Osteoblast (primary cell): Measurements from ENCODE around the gene SINHCAF. TPM values are rescaled to one million over a fixed set of nuclear protein-coding genes. Genes with fewer than 3 reads are reported as not detected.
A peak's percentile ranks its signal among the peaks of the same experiment; 100 is the strongest.
"Not testable (repeated sequence)": the region's sequence is repeated elsewhere in the genome, so short reads cannot be mapped to it uniquely, and the experiment has no call there.

Source experiments
- DNase-seq: peaks from one replicate; pipeline ENCODE4 v3.0.0; 2011; ENCODE audit warnings: low spot score, mixed read lengths; ENCODE audit not compliant: insufficient read length; ENCODE audit errors: missing footprints
- H2AFZ ChIP-seq: 2 replicates; pipeline ENCODE4 v1.6.0; 2011; ENCODE audit warnings: mild to moderate bottlenecking, low read length
- H3K27ac ChIP-seq: 2 replicates; pipeline ENCODE4 v1.5.1; 2011; ENCODE audit warnings: mild to moderate bottlenecking, low read depth, low read length, moderate library complexity
- H3K27me3 ChIP-seq: 2 replicates; pipeline ENCODE4 v1.6.0; 2012; ENCODE audit warnings: mild to moderate bottlenecking, control low read depth, inconsistent platforms, low read length, moderate library complexity; ENCODE audit not compliant: insufficient read depth
- H3K36me3 ChIP-seq: 2 replicates; pipeline ENCODE4 v1.5.1; 2011; ENCODE audit warnings: mild to moderate bottlenecking, low read length, control low read depth, moderate library complexity; ENCODE audit not compliant: insufficient read depth
- H3K4me1 ChIP-seq: 2 replicates; pipeline ENCODE4 v1.5.1; 2011; ENCODE audit warnings: mild to moderate bottlenecking, low read length, control low read depth, moderate library complexity; ENCODE audit not compliant: insufficient read depth
- H3K4me2 ChIP-seq: 2 replicates; pipeline ENCODE4 v1.6.0; 2011; ENCODE audit warnings: mild to moderate bottlenecking, low read length; ENCODE audit not compliant: insufficient read depth
- H3K4me3 ChIP-seq: fragments of 200-600 bp; sonication (generic); 3 replicates; pipeline ENCODE4 v1.5.1; 2012; ENCODE audit warnings: mild to moderate bottlenecking, low read length, inconsistent platforms; ENCODE audit not compliant: insufficient read depth
- H3K79me2 ChIP-seq: 2 replicates; pipeline ENCODE4 v1.6.0; 2012; ENCODE audit warnings: mild to moderate bottlenecking, low read length, control low read depth, inconsistent platforms; ENCODE audit not compliant: insufficient read depth
- H3K9me3 ChIP-seq: 2 replicates; pipeline ENCODE4 v1.5.1; 2011; ENCODE audit warnings: low read depth, low read length, control low read depth
- H4K20me1 ChIP-seq: 2 replicates; pipeline ENCODE4 v1.6.0; 2012; ENCODE audit warnings: mild to moderate bottlenecking, low read length, control low read depth; ENCODE audit not compliant: insufficient read depth
- total RNA-seq: library from RNA; depleted of rRNA; stranded (reverse); fragments of >200 nt; gene quantifications from 2 replicates; pipeline ENCODE4 v1.2.3, GENCODE V29; 2012
- TF ChIP-seq, protein P1 (sequence below): IDR thresholded peaks from 2 replicates; pipeline ENCODE4 v1.5.1; 2011; ENCODE audit warnings: mild to moderate bottlenecking, low read depth, low read length, moderate library complexity; ENCODE audit errors: extremely low read depth

Gene SINHCAF
- total RNA-seq, 1 donor = 11.2 TPM

DNA sequence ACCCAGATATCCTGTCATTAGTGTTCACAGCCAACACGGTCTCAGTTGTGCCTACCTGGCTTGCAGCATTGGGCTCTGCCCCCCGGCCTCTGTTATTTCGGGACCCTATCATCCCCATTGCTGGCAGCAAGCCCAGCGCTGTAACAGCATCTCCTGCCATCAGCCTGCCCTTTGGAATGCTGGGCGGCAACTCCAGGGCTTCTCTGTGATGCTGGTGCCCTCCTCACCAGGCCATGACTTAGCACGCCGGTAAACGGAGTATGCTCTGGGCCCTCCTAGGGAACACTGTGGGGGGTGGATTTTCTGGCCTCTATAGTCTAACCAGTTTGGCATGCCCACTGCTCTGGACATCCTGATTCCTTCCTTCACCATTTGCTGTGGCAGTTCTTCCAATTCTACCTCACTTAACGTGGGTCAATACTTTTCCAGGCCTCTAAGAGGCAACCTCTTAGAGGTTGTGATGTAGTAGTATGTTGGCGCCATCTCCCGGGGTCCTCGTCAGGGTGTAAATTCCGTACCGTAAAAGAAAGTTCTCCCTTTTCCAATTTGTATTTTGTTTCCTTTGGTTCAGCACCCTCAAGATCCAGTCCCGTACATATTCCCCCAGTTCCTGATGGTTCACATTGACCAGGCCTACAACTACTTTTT, 80.0 kb downstream of the SINHCAF start:
- H3K79me2 ChIP-seq = no peaks in the 10 kb centered on the region
- H3K4me3 ChIP-seq = no peak overlapping the region
- no peaks in the 10 kb centered on the region for H4K20me1 ChIP-seq
- DNase-seq = no peak
- H3K27ac ChIP-seq = no peak overlapping the region
- TF ChIP-seq, protein P1, sequence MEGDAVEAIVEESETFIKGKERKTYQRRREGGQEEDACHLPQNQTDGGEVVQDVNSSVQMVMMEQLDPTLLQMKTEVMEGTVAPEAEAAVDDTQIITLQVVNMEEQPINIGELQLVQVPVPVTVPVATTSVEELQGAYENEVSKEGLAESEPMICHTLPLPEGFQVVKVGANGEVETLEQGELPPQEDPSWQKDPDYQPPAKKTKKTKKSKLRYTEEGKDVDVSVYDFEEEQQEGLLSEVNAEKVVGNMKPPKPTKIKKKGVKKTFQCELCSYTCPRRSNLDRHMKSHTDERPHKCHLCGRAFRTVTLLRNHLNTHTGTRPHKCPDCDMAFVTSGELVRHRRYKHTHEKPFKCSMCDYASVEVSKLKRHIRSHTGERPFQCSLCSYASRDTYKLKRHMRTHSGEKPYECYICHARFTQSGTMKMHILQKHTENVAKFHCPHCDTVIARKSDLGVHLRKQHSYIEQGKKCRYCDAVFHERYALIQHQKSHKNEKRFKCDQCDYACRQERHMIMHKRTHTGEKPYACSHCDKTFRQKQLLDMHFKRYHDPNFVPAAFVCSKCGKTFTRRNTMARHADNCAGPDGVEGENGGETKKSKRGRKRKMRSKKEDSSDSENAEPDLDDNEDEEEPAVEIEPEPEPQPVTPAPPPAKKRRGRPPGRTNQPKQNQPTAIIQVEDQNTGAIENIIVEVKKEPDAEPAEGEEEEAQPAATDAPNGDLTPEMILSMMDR = no peak
- no peaks in the 10 kb centered on the region for H3K36me3 ChIP-seq
- peaks cover 6% of the 10 kb centered on the region for H3K27me3 ChIP-seq
- H2AFZ ChIP-seq = peak overlapping the region; percentile 41
- no peak overlapping the region for H3K4me2 ChIP-seq
- no peaks in the 10 kb centered on the region for H3K4me1 ChIP-seq
- no peaks in the 10 kb centered on the region for H3K9me3 ChIP-seq

GRCh38 chr12:31242418-31242817, 83.5 kb downstream of the SINHCAF start:
- H3K27me3 ChIP-seq = peaks cover 17% of the 10 kb centered on the region
- DNase-seq, H4K20me1 ChIP-seq, H3K4me3 ChIP-seq, H3K9me3 ChIP-seq, H3K4me1 ChIP-seq, H2AFZ ChIP-seq, H3K4me2 ChIP-seq, H3K79me2 ChIP-seq, H3K36me3 ChIP-seq, H3K27ac ChIP-seq: not testable (repeated sequence)

DNA sequence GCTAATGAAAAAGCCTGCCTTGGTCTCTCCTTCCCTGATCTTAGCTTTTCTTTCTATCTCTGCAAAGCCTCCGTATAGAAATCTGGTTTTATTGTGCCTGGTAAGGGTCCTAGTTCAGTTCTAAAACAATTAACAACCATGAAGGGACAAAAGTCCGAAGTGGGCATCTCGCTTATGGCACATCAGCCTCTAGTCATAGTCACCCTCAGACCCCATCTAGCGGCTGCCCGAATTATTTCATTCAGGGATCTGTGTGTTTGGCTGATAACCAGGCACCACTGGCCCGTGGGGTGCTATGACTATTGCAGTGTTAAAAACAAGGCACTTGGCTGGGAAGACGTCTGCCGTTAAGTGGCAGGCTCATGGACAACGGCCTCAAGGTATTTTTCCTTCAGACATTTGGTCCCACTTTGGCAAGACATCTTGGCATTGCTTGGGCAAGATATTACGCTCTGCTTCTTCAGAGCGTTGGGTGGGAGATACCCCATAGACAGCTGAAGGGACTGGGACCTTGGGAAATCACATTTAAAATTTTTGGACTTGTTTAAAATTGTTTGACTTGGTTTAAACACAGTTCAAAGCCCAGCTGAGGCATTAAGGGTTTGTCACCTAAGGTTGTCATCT, 87.1 kb downstream of the SINHCAF start:
- Histone ChIP-seq H3K9me3 (no peaks in the 10 kb centered on the region), H3K4me1 (no peaks in the 10 kb centered on the region), H3K4me2 (peak overlapping the region; percentile 72), H4K20me1 (no peaks in the 10 kb centered on the region), H2AFZ (peak overlapping the region; percentile 44), H3K79me2 (no peaks in the 10 kb centered on the region), H3K27me3 (peaks cover 43% of the 10 kb centered on the region), H3K36me3 (no peaks in the 10 kb centered on the region), H3K27ac (no peak overlapping the region), H3K4me3 (peak overlapping the region; percentile 49)
- TF ChIP-seq, protein P1 = peak; percentile 78
- DNase-seq = peak; percentile 92

DNA sequence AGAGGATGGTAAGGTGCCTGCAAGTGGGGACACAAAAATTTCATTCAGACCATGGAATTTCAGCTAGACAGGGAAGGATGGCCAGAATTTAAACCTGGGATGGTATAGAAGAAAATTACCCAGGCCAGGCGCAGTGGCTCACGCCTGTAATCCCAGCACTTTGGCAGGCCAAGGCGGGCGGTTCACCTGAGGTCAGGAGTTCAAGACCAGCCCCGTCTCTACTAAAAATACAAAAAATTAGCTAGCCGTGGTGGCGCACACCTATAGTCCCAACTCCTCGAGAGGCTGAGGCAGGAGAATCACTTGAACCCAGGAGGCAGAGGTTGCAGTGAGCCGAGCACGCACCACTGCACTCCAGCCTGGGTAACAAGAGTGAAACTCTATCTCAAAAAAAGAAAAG, 87.6 kb downstream of the SINHCAF start:
- H2AFZ ChIP-seq = peak overlapping the region; percentile 44
- H3K4me3 ChIP-seq = peak overlapping the region; percentile 49
- H3K27ac ChIP-seq, H4K20me1 ChIP-seq, H3K9me3 ChIP-seq, H3K36me3 ChIP-seq, H3K79me2 ChIP-seq, H3K4me1 ChIP-seq, DNase-seq: not testable (repeated sequence)
- H3K27me3 ChIP-seq = peaks cover 46% of the 10 kb centered on the region
- H3K4me2 ChIP-seq = peak overlapping the region; percentile 72

DNA sequence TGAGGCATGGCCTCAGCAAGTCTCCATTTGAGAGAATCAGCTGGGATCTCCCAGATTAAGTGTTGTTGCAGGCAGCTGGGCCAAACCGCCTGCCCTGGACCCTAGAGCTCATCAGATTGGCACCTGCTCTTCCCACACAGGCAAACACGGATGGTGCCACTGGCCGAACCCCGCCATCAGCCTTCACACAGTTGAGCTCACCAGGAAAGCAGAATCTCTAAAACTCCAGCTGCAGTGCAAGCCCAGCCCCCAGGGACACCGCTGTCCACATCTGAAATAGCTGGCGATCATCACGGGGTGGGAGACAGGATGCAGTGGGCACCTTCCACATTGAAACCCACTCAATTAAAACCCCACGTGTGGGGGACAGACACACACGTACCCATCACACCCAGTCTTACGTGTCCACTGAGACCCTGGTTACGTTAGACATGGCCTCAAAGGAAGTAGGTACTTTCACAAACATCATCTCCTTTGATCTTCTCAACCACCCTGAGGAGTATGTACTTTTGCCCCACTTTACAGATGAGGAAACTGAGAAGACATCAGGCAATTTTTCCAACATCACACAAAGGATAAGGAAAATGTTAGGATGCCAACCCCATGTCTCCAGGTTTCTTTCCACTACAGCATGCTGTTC, 88.8 kb downstream of the SINHCAF start:
- Histone ChIP-seq H3K27me3 (peaks cover 47% of the 10 kb centered on the region), H3K79me2 (no peaks in the 10 kb centered on the region), H3K36me3 (no peaks in the 10 kb centered on the region), H2AFZ (no peak overlapping the region), H3K9me3 (no peaks in the 10 kb centered on the region), H3K4me2 (no peak overlapping the region), H4K20me1 (no peaks in the 10 kb centered on the region), H3K4me3 (no peak overlapping the region), H3K27ac (no peak overlapping the region), H3K4me1 (no peaks in the 10 kb centered on the region)
- DNase-seq = no peak
- TF ChIP-seq, protein P1 = no peak
